SJSA1 (cell line): ENCODE measurements around the gene SASH1. TPM values are rescaled to one million over a fixed set of nuclear protein-coding genes. Genes with fewer than 3 reads are reported as not detected.

Experiments
- DNase-seq, 2 experiments: peaks; one replicate each; pipeline ENCODE4 v3.0.0-alpha.2; 2015 to 2020; ENCODE audit warnings: low spot score in 2 of 2, low read depth in 1 of 2
- H3K27ac ChIP-seq: fragments of 250-450 bp; sonication (Bioruptor Pico); 2 replicates; pipeline ENCODE4 v1.5.1; 2020; ENCODE audit warnings: mild to moderate bottlenecking, moderate library complexity
- H3K27me3 ChIP-seq: fragments of 250-450 bp; sonication (Bioruptor Pico); replicated peaks from 2 replicates; pipeline ENCODE4 v1.5.1; 2020; ENCODE audit warnings: mild to moderate bottlenecking, moderate library complexity
- H3K36me3 ChIP-seq: fragments of 250-450 bp; sonication (Bioruptor Pico); 2 replicates; pipeline ENCODE4 v1.5.1; 2020; ENCODE audit warnings: mild to moderate bottlenecking
- H3K4me1 ChIP-seq: fragments of 250-450 bp; sonication (Bioruptor Pico); replicated peaks from 2 replicates; pipeline ENCODE4 v1.6.1; 2021; ENCODE audit warnings: mild to moderate bottlenecking
- H3K4me3 ChIP-seq: fragments of 250-450 bp; sonication (Bioruptor Pico); 2 replicates; pipeline ENCODE4 v1.5.1; 2020; ENCODE audit warnings: mild to moderate bottlenecking
- H3K9me3 ChIP-seq: fragments of 250-450 bp; sonication (Bioruptor Pico); replicated peaks from 2 replicates; pipeline ENCODE4 v1.5.1; 2020; ENCODE audit warnings: mild to moderate bottlenecking
- total RNA-seq: library from RNA; depleted of rRNA; stranded (reverse); fragments of >200 nt; shearing (Covaris generic); gene quantifications from 2 replicates; pipeline ENCODE4 v1.2.3, GENCODE V29; 2014

Gene SASH1
- total RNA-seq, 1 experiment from 2014 or later, result 10.4 TPM

DNA sequence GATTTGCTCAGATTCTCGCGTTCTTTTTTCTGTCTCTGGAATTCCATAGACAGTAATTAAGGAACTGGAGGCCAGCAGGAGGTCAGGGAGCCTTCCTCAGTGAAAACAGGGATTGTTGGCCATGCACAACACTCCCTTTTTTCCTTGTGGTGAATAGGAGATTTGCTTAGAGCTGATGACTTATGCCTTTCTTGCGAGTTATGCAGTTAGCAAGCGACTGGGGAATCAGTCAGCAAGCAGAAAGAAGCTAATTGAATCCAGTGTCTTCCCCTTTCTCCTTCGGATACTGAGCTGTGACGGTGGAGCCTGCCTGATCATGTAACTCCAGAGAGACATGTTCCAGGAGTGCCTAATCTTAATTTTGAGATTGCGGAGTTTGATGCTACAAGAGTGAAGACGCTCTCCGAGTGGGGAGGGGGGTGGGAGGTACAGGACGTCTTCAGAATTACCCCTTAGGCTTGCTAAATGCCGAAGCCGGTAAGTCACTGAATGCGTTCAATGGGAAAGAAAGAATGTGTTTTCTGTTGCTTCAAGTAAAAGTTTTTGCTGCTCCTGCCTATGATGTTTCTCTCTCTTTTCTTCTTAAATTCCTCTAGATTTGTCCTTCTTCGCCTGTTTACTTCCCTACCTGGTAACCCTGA, 165.9 kb downstream of the SASH1 start:
- Histone ChIP-seq H3K36me3 (no peaks in the 10 kb centered on the region), H3K27me3 (no peaks in the 10 kb centered on the region), H3K4me1 (peaks cover 23% of the 10 kb centered on the region), H3K9me3 (no peaks in the 10 kb centered on the region), H3K27ac (peak overlapping the region; percentile 79), H3K4me3 (peak overlapping the region; percentile 30)
- DNase-seq, result peak in 1 of 2 experiments; percentile 78

DNA sequence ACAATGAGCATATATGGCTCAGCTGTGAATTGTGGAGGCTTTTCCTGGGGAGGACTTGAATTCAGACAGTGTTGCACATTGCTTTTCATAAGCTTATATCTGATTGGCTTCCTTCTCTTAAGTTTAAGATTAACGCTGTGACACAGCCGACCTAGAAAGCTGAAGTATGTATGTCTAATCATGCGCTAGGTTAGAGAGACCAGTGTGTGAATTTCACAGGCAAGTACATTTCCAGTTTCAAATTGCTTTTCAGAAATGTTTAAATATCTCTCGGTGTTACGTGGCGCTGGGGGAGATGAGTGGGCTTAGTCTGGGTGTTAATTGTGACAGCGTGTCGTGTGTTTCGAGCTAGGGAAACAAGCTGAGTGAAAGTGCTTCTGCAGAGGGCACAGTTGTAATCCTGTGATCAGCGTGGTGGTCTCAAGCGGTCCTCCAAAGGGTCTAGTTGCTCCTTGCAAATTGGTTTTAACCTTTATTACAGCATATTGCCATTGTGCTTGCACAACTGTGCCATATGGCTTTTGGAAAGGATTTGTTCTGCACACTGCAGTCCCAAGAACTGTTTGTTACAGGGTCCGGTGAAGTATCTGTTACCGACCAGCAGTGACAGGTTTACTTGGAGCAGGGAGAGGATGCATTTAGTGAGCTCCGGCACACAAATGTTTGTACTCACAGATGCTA, 166.6 kb downstream of the SASH1 start:
- H3K27me3 ChIP-seq, result no peaks in the 10 kb centered on the region
- no peaks in the 10 kb centered on the region for H3K9me3 ChIP-seq
- DNase-seq, result peak in 1 of 2 experiments; percentile 36
- H3K36me3 ChIP-seq, result no peaks in the 10 kb centered on the region
- peak overlapping the region; percentile 79 for H3K27ac ChIP-seq
- peak overlapping the region; percentile 30 for H3K4me3 ChIP-seq
- H3K4me1 ChIP-seq, result peaks cover 23% of the 10 kb centered on the region

DNA sequence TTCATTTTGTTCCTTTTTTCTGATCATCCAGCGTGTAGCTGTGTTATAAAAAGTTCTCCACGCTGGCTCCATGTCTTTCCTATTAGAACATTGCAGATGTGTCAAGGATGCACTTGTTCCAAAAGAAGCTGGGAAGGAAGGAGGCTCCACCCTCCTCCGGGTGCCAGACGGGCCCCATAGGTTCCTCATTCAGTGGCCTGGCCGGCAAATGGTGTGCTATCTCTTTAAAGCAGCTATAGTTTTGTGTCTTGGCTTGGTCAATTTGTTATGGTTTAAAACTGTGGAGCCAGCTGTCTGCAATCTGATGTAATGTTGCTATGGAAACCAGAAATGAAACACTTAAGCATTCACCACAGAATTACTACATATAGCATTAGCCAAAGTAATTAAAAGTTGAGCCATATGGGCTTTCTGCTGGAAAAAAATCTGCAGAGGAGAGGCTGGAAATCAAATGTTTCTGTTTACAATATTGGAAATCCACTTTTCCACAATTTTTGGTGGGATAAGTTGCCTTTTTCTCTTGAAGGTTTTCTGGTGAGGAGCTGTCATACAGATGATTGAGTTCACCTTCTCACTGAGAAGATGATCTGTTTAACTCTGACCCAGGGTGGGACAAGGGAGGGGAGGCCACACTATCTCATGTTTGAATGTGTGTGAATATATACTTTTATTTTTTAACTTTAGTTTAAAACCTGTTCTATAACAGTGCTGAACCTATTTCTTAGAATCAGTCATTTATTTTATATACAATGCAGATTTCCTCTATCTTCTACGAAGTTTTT, 167.4 kb downstream of the SASH1 start:
- no peaks in the 10 kb centered on the region for H3K36me3 ChIP-seq
- H3K27ac ChIP-seq, result peak overlapping the region; percentile 79
- no peaks in the 10 kb centered on the region for H3K27me3 ChIP-seq
- H3K4me3 ChIP-seq, result peak overlapping the region; percentile 30
- H3K4me1 ChIP-seq, result peaks cover 23% of the 10 kb centered on the region
- DNase-seq, result peak in 1 of 2 experiments; percentile 65
- no peaks in the 10 kb centered on the region for H3K9me3 ChIP-seq

DNA sequence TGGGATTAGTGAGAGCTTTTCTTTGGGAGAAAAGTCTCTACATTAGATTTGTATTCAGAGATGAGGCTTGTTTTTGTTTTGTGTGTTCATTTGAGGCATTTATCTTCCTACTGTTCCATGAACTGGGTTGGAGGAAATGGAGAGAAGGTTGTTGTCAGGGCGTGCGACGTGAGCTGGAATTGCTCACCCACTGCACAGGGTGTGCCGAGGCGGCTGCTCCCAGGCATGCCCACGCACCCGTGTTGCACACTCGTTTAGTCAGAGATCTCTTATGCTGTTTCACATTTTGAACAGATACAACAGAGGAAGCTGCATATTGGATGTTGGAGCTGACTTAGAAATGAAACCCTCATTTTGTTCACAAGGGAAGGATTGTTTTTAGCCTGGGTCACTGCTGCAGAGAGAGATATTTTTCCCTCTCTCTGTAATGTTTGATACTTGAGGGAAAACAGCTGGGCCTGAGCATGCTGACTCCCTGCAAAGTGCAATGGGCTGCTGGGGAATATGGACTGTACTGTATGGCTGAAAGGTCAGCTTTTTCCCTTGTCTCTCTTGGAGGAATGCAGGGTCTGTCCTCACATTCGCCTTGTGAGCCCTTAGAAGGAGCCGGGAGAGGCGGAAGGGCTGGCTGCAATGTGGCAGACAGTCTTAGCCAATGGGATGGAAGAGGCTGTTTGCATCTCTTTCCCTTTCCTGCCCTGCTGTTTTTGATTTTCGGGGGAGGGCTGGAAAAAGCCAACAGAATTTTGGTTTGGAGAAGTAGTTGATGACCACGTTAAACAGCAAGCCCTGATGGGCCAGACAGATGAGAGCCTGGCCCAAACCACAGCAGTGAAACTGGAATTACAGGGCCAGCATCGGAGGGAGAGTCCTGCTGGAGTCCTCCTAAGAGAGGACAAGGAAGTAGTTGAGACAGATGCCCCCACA, 170.8 kb downstream of the SASH1 start:
- Histone ChIP-seq H3K9me3 (no peaks in the 10 kb centered on the region), H3K27ac (no peak overlapping the region), H3K36me3 (no peaks in the 10 kb centered on the region), H3K27me3 (no peaks in the 10 kb centered on the region), H3K4me3 (no peak overlapping the region), H3K4me1 (peaks cover 13% of the 10 kb centered on the region)
- no peak for DNase-seq

DNA sequence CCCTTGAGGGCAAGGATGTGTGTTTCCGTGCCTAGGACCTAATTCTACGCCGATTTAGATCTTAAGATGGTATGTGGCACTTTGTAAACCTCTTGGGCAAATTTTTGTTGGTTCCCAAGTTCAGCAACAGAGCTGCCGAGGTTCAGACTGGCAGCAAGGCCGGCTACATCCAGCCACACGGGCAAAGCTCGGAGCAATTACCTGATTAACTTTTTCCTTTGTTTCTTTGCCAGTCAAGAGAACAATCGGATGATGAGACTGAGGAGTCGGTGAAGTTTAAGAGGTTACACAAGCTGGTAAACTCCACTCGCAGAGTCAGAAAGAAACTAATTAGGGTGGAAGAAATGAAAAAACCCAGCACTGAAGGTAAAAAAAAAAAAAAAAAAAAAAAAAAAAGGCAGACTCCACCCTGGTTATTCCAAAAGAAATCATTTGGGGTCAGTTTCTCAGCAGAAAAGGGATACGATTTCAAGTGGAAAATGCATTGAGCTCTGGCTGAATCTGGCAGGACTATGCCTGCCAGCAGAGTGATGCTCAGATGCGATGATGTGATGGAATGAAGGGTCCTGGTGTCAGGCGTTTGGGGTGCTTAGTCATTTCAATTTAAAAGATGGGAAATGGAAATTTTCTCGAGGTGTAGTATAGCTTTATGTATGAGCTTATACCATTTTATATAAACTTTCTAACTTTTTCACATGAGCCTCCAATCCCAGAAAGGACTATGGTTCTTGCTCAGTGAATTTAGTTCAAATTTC, 171.6 kb downstream of the SASH1 start:
- Histone ChIP-seq H3K36me3 (no peaks in the 10 kb centered on the region), H3K4me1 (peaks cover 10% of the 10 kb centered on the region), H3K4me3 (no peak overlapping the region), H3K27me3 (no peaks in the 10 kb centered on the region), H3K9me3 (no peaks in the 10 kb centered on the region), H3K27ac (no peak overlapping the region)
- no peak for DNase-seq

DNA sequence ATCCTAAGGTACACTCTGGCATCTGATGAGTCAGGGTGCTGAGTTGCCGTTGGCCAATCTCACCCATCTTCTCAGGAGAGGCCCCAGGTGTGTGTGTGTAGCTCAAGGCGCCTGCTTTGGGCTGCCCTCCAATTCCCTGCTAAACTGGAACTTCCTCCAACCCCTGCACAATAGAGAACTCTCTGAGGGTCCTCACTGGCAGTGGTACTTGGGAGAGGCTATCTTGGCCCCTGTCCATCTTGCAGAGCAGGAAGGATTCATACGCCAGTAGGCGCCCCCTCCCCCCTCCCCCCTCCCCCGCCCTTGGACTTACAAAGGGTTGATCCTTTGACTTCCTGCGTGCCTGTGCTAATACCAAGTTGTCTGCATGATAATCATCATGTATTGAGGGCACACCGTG, 173.6 kb downstream of the SASH1 start:
- Histone ChIP-seq H3K4me1 (peaks cover 8% of the 10 kb centered on the region), H3K27ac (no peak overlapping the region), H3K27me3 (no peaks in the 10 kb centered on the region), H3K4me3 (no peak overlapping the region), H3K36me3 (no peaks in the 10 kb centered on the region), H3K9me3 (no peaks in the 10 kb centered on the region)
- no peak for DNase-seq

DNA sequence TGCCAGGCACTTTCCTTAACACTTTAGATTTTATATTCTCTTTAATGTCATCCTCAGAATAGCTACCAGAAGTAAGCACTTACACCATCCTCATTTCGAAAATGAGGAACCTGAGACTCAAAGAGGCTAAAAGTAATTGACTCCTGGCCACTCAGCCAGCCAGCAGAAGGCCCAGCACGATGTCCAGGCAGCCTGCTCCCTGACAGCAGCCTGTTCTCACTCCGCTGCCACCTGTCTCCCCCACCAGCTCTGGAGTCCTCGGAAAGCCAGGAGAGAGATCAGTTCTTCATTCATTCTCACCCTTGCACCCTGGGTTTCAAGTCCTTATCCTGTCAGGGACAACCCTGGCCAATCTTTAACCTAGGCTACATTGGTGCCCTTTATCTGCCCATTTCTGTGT, 174.0 kb downstream of the SASH1 start:
- DNase-seq, result no peak
- no peaks in the 10 kb centered on the region for H3K27me3 ChIP-seq
- H3K4me3 ChIP-seq, result no peak overlapping the region
- no peak overlapping the region for H3K27ac ChIP-seq
- H3K9me3 ChIP-seq, result no peaks in the 10 kb centered on the region
- peaks cover 12% of the 10 kb centered on the region for H3K4me1 ChIP-seq
- H3K36me3 ChIP-seq, result no peaks in the 10 kb centered on the region

DNA sequence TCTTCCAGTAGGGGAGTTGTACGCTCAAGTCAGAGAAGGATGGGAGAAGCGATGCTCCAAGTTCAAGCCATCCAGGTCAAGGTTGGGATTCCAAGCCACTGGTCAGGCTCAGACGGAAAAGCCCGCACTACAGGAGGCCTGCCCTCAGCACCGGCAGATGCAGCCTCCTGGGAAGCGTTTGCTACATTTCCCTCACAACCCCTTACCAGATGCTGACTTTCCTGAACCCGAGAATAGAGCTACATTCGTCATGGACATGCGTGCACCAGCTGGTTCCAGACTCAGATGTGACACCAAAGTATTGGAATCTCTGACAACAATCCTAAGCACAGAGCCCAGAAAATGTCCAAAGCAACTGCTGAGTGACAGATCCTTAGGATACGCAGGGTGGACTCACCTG, 174.8 kb downstream of the SASH1 start:
- no peak overlapping the region for H3K4me3 ChIP-seq
- DNase-seq, result no peak
- no peak overlapping the region for H3K27ac ChIP-seq
- H3K27me3 ChIP-seq, result no peaks in the 10 kb centered on the region
- no peaks in the 10 kb centered on the region for H3K36me3 ChIP-seq
- peaks cover 19% of the 10 kb centered on the region for H3K4me1 ChIP-seq
- no peaks in the 10 kb centered on the region for H3K9me3 ChIP-seq

DNA sequence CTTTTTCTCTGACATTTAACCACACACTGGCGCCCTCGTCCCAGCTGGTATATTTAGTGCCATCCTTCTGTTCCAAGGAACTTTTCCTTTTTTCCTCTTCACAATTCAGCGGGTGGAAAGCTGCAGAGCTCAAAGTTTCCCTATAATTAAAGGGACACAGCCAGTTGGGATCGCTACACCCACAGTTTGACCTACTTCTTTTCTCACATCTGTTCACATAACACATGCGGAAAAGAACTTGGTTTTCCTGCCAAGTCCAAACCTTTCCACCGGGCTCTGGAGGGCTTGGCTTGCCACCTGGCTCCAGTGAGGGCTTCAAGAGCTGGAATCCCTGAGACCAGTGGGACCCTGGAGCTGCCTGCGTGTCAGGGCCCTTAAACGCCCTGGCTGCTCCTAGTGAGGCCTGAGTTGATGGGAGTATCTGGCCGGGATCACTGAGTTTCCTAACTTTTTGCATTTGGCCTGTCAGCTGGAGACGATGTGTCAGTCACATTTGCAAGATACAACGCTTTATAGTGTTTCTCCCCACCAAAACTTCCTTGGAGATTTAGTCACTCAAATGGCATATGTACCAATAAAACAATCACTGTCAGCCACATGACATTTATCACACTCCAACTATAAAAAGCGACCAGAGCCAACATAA, 176.0 kb downstream of the SASH1 start:
- Histone ChIP-seq H3K36me3 (no peaks in the 10 kb centered on the region), H3K27ac (no peak overlapping the region)

DNA sequence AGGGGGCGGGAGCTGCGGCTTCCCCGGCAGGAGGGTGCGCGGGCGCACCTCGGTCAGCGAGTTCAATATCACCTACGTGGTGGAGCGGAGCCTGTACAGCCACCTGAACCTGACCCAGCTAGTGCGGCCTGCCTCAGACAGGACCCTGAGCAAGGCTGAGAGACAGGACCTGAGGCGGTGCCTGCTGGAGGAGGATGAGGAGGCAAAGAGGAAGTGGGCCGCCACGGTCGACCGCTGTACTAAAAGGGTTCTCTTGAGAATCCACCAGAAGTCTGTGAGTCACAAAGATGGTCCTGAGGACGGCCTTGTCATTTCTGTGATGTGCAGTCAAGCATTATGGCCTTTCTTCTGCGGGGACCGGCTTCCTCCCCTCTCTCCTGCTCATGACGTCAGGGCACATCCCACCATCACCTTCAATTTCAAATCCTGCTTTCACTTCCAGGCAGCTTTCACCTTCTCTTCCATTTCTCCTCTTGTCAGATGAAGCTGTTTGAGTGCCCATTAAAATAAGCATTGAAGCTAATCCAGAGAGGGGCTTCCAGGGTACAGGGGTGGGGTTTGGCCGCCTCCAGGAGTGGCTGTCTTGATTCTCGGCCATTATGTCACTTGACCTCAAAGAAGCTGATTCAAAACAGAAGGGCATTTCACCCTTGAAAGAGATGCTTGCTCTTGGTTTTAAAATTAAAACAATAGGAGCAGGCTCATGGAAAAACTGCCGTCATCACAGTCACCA, 177.6 kb downstream of the SASH1 start:
- Histone ChIP-seq H3K36me3 (no peaks in the 10 kb centered on the region), H3K27me3 (no peaks in the 10 kb centered on the region), H3K4me3 (no peak overlapping the region), H3K27ac (no peak overlapping the region), H3K4me1 (peaks cover 42% of the 10 kb centered on the region), H3K9me3 (no peaks in the 10 kb centered on the region)
- no peak for DNase-seq

More for the DNA sequence above, 176.0 kb downstream of the SASH1 start:
- peaks cover 30% of the 10 kb centered on the region for H3K4me1 ChIP-seq
- H3K9me3 ChIP-seq, result no peaks in the 10 kb centered on the region
- no peak for DNase-seq
- H3K27me3 ChIP-seq, result no peaks in the 10 kb centered on the region
- no peak overlapping the region for H3K4me3 ChIP-seq

DNA sequence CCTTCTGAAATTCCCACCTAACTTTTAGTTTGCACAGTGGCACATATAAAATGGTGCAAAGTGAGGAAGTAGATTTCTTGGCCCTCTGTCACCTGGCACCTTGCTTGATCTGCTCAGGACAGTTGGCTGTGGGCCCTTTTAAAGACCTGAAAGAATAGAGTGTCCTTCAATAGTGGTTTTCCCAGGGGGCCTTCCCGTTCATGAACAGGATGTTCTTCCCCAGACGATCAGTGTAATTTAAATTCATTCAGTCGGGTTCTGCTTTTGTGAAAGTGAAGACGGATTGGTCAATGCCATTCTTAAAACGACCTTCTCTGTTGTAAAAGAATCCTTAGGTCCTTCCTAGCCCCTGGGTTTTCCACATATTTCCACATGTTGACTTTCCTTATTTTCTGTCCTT, 178.5 kb downstream of the SASH1 start:
- Histone ChIP-seq H3K4me3 (no peak overlapping the region), H3K4me1 (peaks cover 47% of the 10 kb centered on the region), H3K9me3 (no peaks in the 10 kb centered on the region), H3K36me3 (no peaks in the 10 kb centered on the region), H3K27me3 (no peaks in the 10 kb centered on the region), H3K27ac (peak overlapping the region; percentile 52)
- no peak for DNase-seq

DNA sequence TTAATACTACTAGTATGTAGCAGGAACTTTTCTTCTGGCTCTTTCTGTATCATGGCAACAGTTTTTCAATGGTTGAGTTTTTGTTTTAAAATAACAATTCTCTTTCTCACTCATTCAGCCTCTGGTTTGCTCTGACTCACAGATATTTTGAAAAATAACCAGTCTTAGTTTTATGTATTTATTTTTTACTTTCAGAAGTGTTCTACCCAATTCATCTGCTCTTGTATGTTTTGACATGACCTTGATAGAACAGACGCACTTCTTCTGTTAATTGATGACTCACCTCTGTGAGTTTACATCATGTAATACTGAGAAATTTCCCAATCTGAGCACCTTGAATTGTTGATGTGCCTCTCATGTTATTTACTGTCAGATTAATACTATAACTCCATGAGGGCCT, 178.9 kb downstream of the SASH1 start:
- peaks cover 47% of the 10 kb centered on the region for H3K4me1 ChIP-seq
- no peaks in the 10 kb centered on the region for H3K9me3 ChIP-seq
- H3K4me3 ChIP-seq, result no peak overlapping the region
- peak in 1 of 2 experiments; percentile 18 for DNase-seq
- H3K36me3 ChIP-seq, result no peaks in the 10 kb centered on the region
- H3K27ac ChIP-seq, result peak overlapping the region; percentile 52
- no peaks in the 10 kb centered on the region for H3K27me3 ChIP-seq
